Activated B cell treated with CpG ODN at 0.5 μM for 24 hours (primary cell): ENCODE data around the gene WNT9A. TPM values are rescaled to one million over a fixed set of nuclear protein-coding genes. Genes with fewer than 3 reads are reported as not detected.
"Not testable (repeated sequence)": the region's sequence is repeated elsewhere in the genome, so short reads cannot be mapped to it uniquely, and the experiment has no call there.

Experiments
- ATAC-seq: fragments of 200-7000 bp; cut with Tn5 transposase; one replicate; pipeline ENCODE4 v1.10.0; 2021; ENCODE audit warnings: low read depth, mild to moderate bottlenecking, moderate library complexity
- CTCF ChIA-PET: fragments of 350-600 bp; sonication (Branson Sonifier 250); formaldehyde crosslinking; loops from one replicate; lab custom pipeline; 2021; ENCODE audit warnings: antibody characterized with exemption; lab: Charles Lee
- POLR2A ChIA-PET: fragments of 350-600 bp; sonication (Branson Sonifier 250); formaldehyde crosslinking; loops from one replicate; lab custom pipeline; 2021; ENCODE audit warnings: antibody characterized with exemption; lab: Charles Lee
- DNase-seq: peaks from one replicate; pipeline ENCODE4 v3.0.0; 2022
- H3K27ac Mint-ChIP-seq: one replicate; pipeline ENCODE4 v1.8.0; 2020; ENCODE audit warnings: mixed read lengths
- H3K27me3 Mint-ChIP-seq: one replicate; pipeline ENCODE4 v1.8.0; 2021; ENCODE audit warnings: mixed read lengths
- H3K36me3 Mint-ChIP-seq: one replicate; pipeline ENCODE4 v1.8.0; 2021; ENCODE audit warnings: low read depth, mixed read lengths
- H3K4me1 Mint-ChIP-seq: one replicate; pipeline ENCODE4 v1.8.0; 2021; ENCODE audit warnings: mixed read lengths
- H3K4me3 Mint-ChIP-seq: one replicate; pipeline ENCODE4 v1.8.0; 2020; ENCODE audit warnings: mild to moderate bottlenecking, mixed read lengths
- H3K9me3 Mint-ChIP-seq: one replicate; pipeline ENCODE4 v1.8.0; 2020; ENCODE audit warnings: mixed read lengths
- intact Hi-C: fragments of 100-400 bp; cut with micrococcal nuclease; formaldehyde crosslinking; loops from one replicate; pipeline ENCODE4 v1.15.1; 2024
- total RNA-seq: library from RNA; stranded (reverse); gene quantifications from 2 replicates; pipeline ENCODE4 v1.2.3, GENCODE V29; 2022
- TF ChIP-seq, protein P1 (sequence below): fragments of 200-600 bp; IDR thresholded peaks from one replicate; pipeline ENCODE4 v1.8.0; 2022; ENCODE audit warnings: antibody characterized with exemption, mild to moderate bottlenecking

Gene WNT9A
- total RNA-seq, 1 donor from 2014 or later = not detected

DNA sequence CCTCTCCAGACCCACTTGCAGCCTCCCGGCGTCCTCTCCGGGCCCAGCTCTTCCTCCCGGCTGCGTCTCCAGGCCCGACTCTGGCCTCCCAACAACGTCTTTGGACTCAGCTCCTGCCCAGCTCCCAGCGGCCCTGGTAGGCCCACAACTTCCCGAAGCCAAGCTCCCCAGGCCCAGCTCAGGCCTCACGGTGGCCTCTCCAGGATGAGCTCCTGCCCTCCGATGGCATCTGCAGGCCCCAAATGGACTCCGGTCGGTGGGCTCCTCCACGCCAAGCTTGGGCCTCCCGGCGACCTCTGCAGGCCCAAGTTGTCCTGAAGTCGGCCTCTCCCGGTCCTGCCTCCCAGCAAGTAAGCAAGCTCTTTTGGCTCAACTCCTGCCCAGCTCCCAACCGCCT is 24.5 kb upstream of the WNT9A start:
- POLR2A ChIA-PET, intact Hi-C loops, DNase-seq, H3K4me1 Mint-ChIP-seq, H3K27ac Mint-ChIP-seq, H3K4me3 Mint-ChIP-seq, H3K36me3 Mint-ChIP-seq, CTCF ChIA-PET, H3K9me3 Mint-ChIP-seq, ATAC-seq, H3K27me3 Mint-ChIP-seq: not testable (repeated sequence)

DNA sequence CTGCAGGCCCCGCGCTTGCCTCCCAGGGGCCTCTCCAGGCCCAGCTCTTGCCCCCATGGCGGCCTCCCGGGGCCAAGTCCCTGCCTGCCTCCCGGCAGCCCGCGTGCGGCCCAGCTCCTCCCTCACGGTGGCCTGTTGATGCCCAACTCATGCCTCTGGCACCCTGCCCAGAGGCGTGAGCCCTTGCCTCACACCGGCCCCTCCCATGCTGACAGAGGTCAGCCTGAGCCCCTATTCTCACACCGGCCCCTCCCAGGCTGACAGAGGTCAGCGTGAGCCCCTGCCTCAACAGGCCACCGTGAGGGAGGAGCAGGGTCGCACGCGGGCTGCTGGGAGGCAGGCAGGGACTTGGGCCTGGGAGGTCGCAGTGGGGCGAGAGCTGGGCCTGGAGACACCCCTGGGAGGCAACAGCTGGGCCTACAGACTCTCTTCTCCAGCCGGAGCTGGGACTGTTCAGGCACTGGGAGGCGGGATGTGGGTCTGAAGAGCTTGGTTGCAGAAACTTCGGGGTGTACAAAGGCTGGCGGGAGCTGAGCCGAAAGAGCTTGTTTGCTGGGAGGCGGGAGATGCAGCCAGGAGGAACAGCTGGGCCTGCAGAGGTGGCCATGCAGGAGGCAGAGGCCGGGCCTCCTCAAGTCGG is 24.0 kb upstream of the WNT9A start:
- not testable (repeated sequence) for H3K4me1 Mint-ChIP-seq

GRCh38 chr1:227971216-227971615 is 23.5 kb upstream of the WNT9A start:
- POLR2A ChIA-PET = not testable (repeated sequence)

More for the DNA sequence above, 24.0 kb upstream of the WNT9A start:
- H3K4me3 Mint-ChIP-seq, H3K27ac Mint-ChIP-seq, H3K27me3 Mint-ChIP-seq, CTCF ChIA-PET, H3K9me3 Mint-ChIP-seq, ATAC-seq, DNase-seq, H3K36me3 Mint-ChIP-seq, intact Hi-C loops, POLR2A ChIA-PET: not testable (repeated sequence)

DNA sequence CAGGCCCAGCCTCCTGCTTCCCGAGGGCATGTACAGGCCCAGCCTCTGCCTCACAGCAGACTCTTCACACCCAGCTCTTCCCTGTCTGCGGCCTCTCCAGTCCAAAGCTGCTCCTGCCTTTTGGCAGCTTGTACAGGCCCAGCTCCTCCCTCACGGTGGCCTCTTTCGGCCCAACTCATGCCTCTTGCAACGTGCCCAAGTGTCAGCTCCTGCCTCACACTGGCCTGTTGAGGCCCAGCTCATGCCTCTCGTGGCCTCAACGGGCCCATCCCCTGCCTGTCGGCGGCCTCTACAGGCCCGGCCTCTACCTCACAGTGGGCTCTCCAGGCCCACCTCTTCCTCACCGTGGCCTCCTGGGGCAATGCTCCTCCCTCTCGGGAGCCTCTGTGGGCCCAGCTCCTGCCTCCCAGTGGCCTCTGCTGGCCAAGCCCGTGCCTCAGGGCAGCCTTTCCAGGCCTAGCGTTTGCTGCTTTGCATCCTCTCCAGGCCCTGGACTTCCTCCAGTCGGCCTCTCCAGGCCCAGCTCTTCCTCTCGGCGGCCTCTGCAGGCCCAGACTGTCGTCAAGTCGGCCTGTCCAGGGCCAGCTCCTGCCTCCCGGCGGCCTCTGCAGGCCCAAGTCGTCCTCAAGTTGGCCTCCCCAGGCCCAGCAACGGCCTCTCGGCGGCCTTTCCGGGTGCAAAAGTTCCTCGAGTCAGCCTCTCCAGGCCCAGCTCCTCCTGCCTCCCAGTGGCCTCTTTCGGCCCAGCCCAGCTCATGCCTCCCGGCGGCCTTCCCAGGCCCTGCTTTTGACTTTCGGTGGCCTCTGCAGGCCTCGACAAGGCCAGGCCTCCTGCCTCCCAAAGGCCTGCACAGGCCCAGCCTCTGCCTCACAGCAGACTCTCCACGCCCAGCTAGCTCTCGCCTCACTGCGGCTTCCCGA is 22.6 kb upstream of the WNT9A start:
- H3K27ac Mint-ChIP-seq, CTCF ChIA-PET, ATAC-seq, H3K27me3 Mint-ChIP-seq, H3K36me3 Mint-ChIP-seq, H3K9me3 Mint-ChIP-seq, H3K4me1 Mint-ChIP-seq, DNase-seq, intact Hi-C loops, H3K4me3 Mint-ChIP-seq, POLR2A ChIA-PET: not testable (repeated sequence)

More at GRCh38 chr1:227971216-227971615, 23.5 kb upstream of the WNT9A start:
- H3K9me3 Mint-ChIP-seq, H3K36me3 Mint-ChIP-seq, CTCF ChIA-PET, H3K4me3 Mint-ChIP-seq, ATAC-seq, H3K27me3 Mint-ChIP-seq, DNase-seq, H3K27ac Mint-ChIP-seq, H3K4me1 Mint-ChIP-seq, intact Hi-C loops: not testable (repeated sequence)

- H3K27ac Mint-ChIP-seq, intact Hi-C loops, H3K4me3 Mint-ChIP-seq, DNase-seq, POLR2A ChIA-PET, CTCF ChIA-PET, H3K27me3 Mint-ChIP-seq, H3K9me3 Mint-ChIP-seq, H3K36me3 Mint-ChIP-seq, ATAC-seq, H3K4me1 Mint-ChIP-seq: not testable (repeated sequence)
Measured at GRCh38 chr1:227967815-227968214, 20.1 kb upstream of the WNT9A start.

DNA sequence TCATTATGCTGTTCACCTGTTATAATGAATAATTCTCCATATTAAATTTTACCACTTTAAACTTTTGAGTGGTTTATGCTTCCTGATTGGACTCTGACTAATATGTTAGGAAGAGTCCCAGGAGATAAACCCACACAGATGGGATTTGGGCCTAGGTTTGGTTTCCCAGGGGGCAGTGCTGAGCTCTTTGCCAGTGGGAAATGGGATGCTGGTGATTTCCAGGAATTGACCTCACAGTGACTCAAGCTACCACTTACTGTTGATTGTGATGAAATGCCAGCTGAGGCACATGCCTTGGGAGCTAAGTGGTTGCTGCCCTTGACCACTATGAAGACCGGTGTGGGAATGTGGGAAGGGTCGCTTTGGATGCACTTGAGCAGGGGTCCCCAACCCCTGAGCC is 19.0 kb upstream of the WNT9A start:
- POLR2A ChIA-PET, H3K4me1 Mint-ChIP-seq, H3K4me3 Mint-ChIP-seq, H3K27ac Mint-ChIP-seq, ATAC-seq, intact Hi-C loops, H3K9me3 Mint-ChIP-seq, H3K27me3 Mint-ChIP-seq, CTCF ChIA-PET, H3K36me3 Mint-ChIP-seq, DNase-seq: not testable (repeated sequence)

DNA sequence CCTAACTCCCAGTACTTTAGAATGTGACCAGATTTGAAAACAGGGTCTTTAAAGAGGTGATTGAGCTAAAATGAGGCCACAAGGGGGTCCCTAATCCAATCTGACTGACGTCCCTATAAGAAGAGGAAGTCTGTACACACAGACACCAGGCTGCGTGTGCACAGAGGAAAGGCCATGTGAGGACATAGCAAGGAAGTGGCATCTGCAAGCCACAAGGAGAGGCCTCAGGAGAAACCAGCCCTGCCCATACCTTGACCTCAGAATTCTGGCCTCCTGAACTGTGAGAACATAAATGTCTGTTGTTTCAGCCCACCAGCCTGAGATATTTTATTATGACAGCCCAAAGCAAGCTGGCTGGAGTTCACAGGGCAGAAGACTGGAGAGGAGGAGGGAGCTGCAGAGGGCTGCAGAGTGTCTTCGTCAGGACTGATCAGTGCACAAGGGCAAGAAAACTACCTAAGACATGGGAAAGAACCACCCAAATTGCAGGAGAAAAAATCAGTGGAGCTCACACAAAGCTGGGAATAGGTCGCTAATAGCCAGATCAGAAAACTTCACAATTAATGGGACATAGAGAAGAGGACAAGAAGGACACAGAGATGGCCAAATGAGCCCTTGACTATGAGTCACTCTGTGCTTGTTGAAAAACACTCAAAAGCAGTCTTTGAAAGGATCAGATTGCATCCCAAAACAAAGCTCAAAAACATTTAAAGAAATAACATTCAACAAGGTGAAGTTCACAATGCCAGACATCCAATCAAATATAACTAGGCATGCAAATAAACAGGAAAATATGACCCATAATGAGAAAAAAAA is 14.1 kb upstream of the WNT9A start:
- Mint-ChIP-seq H3K4me3 (no peak overlapping the region), H3K36me3 (no peaks in the 10 kb centered on the region), H3K27ac (no peak overlapping the region), H3K4me1 (no peaks in the 10 kb centered on the region), H3K27me3 (peaks cover 25% of the 10 kb centered on the region), H3K9me3 (no peaks in the 10 kb centered on the region)
- DNase-seq (no peak), ATAC-seq (no peak)
- TF ChIP-seq, protein P1, sequence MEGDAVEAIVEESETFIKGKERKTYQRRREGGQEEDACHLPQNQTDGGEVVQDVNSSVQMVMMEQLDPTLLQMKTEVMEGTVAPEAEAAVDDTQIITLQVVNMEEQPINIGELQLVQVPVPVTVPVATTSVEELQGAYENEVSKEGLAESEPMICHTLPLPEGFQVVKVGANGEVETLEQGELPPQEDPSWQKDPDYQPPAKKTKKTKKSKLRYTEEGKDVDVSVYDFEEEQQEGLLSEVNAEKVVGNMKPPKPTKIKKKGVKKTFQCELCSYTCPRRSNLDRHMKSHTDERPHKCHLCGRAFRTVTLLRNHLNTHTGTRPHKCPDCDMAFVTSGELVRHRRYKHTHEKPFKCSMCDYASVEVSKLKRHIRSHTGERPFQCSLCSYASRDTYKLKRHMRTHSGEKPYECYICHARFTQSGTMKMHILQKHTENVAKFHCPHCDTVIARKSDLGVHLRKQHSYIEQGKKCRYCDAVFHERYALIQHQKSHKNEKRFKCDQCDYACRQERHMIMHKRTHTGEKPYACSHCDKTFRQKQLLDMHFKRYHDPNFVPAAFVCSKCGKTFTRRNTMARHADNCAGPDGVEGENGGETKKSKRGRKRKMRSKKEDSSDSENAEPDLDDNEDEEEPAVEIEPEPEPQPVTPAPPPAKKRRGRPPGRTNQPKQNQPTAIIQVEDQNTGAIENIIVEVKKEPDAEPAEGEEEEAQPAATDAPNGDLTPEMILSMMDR = no peak
- intact Hi-C loops = no loop called here
- CTCF ChIA-PET = no interaction called here
- POLR2A ChIA-PET = no interaction called here
